Astrocyte of the spinal cord (primary cell): ENCODE data around the gene ASTN2.

Experiments
- DNase-seq: peaks from one replicate; pipeline ENCODE4 v3.0.0; 2011; ENCODE audit warnings: low read depth, low spot score
- H3K4me3 ChIP-seq: 2 replicates; pipeline ENCODE4 v1.5.1; 2011; ENCODE audit warnings: low read depth, mild to moderate bottlenecking, low read length, moderate library complexity
- CTCF ChIP-seq: IDR thresholded peaks from 2 replicates; pipeline ENCODE4 v1.5.1; 2012; ENCODE audit warnings: low read depth, mild to moderate bottlenecking, low read length, inconsistent platforms
- in situ Hi-C: cut with HindIII; loops from 2 replicates; pipeline ENCODE4 v1.10.0; 2017; ENCODE audit warnings: low sequenced_read_pairs

The ASTN2 gene

GRCh38 chr9:117018966-117019617 is 395.8 kb downstream of the ASTN2 start:
- in situ Hi-C loops = no loop called here
- TF ChIP-seq CTCF = no peak
- no peak overlapping the region for H3K4me3 ChIP-seq
- DNase-seq = no peak

GRCh38 chr9:117017414-117017985 is 397.4 kb downstream of the ASTN2 start:
- no peak for DNase-seq
- H3K4me3 ChIP-seq = no peak overlapping the region
- TF ChIP-seq CTCF = no peak
- in situ Hi-C loops = no loop called here

DNA sequence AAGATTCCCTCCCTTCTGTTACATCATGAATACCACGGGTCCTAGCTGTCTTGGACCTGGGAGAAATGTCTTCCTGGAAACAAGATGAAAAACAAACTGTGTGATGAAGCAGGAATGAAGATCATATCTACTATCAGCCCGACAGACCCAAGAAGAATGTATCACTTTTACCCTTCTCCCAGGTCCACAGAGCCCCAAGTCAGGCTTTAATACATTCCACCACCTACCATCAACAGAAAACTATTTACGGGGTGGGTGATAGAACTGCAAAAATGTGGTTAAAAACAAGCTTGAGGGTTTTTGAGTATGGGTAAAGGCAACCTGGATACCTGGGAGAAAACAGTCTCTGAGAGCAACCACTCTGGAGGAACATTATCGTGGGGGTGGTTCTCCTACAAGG is 400.8 kb downstream of the ASTN2 start:
- in situ Hi-C loops = no loop called here
- TF ChIP-seq CTCF = no peak
- DNase-seq = no peak

GRCh38 chr9:117013440-117013995 is 401.3 kb downstream of the ASTN2 start:
- no peak for DNase-seq
- in situ Hi-C loops = no loop called here
- no peak for TF ChIP-seq CTCF
- H3K4me3 ChIP-seq = no peak overlapping the region

More for the DNA sequence above, 400.8 kb downstream of the ASTN2 start:
- no peak overlapping the region for H3K4me3 ChIP-seq

- in situ Hi-C loops = no loop called here
- TF ChIP-seq CTCF = no peak
- DNase-seq = no peak
- no peak overlapping the region for H3K4me3 ChIP-seq
These were observed 404.8 kb downstream of the ASTN2 start for GRCh38 chr9:117010061-117010460.

DNA sequence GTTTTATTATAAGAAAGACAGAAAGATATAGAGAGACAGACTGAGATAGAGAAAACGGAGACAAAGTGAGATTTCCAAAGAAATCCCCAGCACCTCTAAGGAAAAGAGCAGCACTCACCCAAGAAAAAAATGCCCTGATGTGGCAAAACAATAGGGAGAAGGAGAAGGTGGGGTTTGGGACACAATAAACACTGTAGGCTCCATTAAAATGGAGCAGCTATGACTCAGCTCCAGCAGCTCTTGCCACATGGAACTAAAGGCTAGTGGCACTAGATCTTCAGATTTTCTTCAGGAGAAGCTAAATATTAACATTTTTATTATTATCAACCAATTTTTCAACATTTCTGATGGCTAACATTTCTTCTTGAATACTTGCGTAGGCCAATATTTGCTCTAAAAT is 406.0 kb downstream of the ASTN2 start:
- in situ Hi-C loops = no loop called here
- no peak for DNase-seq
- no peak overlapping the region for H3K4me3 ChIP-seq
- TF ChIP-seq CTCF = no peak
